Islet precursor cell (in vitro differentiated cells): Measurements from ENCODE around the gene SRSF3.
A peak's percentile ranks its signal among the peaks of the same experiment; 100 is the strongest.
"Not testable (repeated sequence)": the region's sequence is repeated elsewhere in the genome, so short reads cannot be mapped to it uniquely, and the experiment has no call there.

Experiments
- DNase-seq: peaks from one replicate; pipeline ENCODE4 v3.0.0-alpha.2; 2018

SRSF3 gene

DNA sequence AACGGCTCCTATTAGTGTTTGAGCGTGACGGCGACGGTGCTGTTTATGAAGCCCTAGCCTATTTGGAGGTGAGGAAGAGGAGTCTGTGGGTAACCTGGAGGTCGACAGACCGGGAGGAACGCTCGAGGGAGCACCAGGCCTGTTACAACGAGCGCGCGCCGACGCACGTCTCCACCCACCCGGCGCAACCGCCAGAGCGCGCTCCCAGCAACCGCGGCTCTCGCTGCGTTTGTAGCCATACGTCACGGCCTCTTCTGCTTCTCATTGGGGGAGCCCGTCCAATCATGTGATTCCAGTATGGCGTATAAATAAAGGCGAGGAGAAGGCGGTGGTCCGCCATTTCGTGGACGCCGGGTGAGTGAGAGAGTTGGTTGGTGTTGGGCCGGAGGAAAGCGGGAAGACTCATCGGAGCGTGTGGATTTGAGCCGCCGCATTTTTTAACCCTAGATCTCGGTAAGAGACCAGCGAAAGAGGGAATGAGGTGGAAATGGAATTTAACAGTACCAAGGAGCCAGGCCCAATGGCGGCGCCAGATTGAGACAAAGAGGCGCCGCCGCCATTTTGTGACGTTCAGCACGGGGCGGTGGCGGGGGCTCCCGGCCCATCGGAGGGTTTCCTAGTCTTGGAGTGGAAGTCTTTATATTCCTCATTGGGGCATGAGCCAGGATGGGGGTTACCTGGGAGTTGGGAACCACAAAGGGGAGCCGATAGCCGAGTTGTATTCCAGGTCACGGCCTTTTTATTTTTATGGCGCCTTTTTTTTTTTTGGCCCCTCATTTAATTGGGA, at the start of gene SRSF3:
SRSF3 (plus strand) TSS at position 334 of the 787 bp plus-strand sequence. CDS start 2,401 bp downstream, outside the sequence.
- peak; percentile 99 for DNase-seq

DNA sequence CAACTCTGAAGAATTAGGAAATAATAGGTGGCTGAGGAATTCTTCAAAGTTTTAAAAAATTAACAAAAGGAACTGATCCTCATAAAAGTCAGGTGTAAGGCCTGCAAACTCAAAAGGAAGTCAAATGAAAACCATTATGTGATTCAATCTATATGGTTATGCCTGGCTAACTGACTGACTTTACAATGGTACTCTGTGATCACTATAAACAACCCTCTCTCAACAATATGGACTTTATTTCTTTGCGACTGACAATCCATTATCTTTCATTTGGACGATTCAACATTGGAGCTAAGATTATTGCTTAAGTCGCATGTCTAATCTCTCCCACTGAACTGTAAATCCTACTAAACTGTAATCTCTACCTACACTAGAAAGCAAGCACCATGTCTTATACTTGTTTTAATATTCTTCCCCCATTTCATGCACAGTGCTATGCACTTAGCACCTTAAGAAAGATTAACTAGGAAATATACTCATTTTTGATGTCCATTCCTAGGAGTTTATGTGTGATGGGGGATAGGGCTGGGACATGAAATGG, 48.3 kb upstream of the SRSF3 start:
- no peak for DNase-seq

DNA sequence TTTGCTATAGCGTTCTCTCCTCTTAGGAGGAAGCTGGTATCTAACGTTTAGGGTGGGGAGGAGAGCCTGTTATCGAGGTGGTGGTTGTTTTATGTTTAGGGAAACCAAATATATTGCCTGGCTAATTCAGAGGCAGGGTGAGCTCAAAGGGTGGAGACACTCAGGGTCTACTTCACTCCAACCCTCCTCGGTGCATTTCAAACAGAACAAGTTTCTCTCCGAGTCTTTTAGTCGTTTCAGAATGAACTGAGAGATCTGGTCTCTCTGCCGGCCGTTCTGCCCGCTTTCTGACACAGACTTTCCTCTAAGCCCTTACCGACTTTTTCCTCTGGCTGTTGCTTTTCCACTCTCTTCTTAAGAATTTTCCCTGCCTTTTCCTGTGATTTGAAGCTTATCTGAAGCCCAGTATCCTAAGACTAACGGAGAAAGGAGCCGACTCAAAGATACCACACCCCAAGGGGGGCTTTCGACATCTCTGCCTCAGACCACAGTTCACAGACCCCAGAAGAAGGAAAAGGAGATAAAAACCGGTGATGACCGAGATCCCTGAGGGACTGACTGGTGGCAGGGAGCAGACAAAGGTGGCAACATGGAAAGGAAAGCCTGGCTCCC, 47.7 kb upstream of the SRSF3 start:
- peak; percentile 55 for DNase-seq

DNA sequence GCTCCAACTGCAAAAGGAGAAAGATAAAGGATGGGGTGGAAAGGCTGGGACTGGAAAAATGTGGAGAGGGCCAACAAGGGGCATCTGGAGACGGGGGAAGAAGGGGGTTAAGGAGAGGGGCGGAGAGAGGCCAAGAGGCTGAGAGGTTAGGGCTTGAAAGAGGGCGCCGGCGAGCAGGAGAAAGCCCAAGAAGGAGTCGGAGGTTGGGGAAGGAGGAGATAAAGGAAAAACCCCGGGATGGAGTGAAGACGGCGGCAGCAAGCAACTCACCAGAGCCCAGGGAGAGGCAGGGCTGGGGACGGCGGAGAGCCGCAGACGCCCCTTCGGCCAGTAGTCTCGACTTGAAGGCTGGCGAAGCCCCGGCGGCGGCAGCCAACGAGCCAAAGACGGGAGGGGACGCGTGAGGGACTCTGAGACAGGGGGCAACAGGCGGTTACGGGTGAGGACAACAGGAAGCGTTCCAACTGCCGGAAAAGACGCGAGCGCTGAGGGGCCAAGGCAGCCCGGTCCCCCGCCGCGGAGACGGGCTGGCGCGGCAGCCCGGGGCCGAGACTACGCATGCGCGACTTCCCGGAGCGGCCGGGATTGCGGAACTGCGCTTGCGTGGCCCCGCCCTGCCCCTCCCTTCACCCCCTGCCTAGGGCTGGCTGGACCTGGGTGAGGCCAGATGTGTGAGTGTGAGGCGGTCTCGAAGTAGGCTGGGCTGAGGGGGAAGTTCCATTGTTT, 47.1 kb upstream of the SRSF3 start, which contains the start of gene STK38:
STK38 (minus strand) TSS at position 560 of the 726 bp plus-strand sequence. CDS start 7,277 bp downstream, outside the sequence.
- peak; percentile 96 for DNase-seq

DNA sequence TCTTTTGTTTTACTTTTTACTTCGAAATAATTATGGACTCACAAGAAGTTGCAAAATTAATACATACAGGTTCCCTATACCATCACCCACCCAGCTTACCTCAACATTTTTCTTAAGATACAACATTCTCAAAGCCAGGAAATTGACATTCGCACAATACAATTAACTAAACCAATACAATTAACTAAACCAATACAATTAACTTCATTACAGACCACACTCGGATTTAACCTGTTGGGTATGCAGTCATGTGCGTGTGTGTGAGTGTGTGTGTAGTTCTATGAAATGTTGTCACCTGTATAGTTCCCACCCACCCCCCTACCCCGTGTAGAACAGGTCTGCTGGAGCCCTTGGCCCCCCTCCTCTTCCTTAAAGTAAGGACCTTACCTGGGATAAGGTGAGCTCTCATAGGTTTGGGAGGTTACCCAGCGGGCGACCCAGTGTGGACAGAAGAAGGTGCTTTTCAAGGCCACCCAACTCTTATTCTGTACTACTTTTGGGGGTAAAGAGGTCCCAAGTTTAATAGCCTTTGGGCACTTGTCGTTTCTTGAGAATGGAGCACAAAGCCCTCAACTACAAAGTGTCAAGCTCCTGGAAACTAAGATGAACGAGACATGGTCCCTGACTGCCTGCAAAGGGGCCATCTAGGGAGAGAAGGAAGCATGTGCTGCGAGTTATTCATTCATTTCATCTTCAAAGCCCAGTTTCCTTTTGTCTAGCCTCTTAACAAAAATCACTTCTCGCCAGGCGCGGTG, 46.3 kb upstream of the SRSF3 start:
- no peak for DNase-seq

DNA sequence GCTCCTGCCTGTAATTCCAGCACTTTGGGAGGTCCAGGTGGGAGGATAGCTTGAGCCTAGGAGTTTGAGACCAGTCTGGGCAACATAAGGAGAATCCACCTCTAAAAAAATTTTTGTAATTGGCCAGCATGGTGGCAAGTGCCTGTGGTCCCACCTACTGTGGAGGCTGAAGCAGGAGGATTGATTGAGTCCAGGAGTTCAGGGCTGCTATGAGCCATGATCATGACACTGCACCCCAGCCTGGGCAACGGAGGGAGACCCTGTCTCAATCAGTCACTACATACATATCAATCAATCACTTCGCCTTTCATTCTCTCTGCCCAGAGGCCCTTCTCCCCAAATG, 45.8 kb upstream of the SRSF3 start:
- no peak for DNase-seq

DNA sequence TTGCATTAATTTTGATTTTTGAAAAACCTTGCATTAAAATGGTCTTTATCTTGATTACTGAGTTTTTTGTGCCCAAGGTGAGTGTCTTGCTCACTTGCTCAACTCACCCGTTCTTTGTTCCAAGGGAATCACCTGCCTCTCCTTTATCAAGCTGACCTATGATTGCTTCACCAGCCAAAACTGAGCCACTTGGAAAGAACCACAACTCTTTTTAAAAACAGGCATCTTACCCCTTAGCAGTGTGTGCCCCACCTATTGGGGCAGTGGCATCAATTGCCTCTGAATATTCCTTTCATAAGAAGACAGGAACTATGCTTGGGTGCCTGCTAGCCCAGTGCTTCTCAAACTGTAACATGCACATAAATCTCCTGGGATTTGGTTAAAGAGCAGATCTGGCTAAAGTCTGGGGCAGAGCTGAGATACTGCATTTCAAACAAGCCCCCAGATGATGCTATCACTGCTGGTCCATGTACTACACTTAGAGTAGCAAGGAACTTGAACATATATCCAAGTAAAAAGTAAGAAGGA, 43.6 kb upstream of the SRSF3 start:
- peak; percentile 45 for DNase-seq

DNA sequence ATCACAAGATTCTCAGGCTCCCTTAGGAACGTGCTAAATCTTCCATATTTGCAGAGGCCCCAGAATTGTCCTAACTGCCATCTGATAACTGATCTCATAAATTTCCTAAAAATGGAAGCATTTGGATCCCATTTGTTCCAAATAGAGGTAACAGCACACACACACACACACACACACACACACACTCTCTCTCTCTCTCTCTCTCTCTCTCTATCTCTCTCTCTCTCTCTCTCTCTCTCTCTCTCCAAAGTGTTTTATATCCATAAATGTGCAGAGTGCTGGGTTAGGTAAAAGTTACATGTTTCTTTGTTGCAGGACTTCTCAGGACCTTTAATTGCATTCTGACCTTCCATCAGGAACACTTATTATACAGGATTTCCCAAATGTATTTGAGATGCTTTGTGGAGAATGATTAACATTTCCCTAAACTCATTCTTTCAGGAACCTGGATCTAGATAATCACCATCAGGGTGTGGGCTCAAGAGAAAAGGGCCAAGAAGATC, 38.4 kb upstream of the SRSF3 start:
- DNase-seq: peak; percentile 5

DNA sequence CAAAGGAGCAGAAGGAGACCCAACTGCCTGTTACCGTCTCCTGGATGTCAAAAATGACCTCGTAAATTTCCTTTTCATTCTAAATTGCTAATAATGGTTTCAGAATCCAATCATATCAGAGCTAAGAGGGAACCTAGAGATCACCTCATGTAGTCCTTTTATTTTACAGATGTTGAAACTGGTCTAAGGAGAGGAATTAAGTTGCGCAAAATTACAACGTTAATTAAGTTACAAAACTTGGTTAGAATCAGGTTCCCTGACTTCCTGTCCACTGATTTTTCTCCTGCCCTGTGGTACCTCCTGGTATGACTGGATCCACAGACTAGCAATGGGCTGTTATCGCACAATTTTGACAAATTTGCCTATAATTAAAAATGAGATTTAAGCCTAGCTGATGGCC, 37.9 kb upstream of the SRSF3 start:
- DNase-seq: peak; percentile 14

DNA sequence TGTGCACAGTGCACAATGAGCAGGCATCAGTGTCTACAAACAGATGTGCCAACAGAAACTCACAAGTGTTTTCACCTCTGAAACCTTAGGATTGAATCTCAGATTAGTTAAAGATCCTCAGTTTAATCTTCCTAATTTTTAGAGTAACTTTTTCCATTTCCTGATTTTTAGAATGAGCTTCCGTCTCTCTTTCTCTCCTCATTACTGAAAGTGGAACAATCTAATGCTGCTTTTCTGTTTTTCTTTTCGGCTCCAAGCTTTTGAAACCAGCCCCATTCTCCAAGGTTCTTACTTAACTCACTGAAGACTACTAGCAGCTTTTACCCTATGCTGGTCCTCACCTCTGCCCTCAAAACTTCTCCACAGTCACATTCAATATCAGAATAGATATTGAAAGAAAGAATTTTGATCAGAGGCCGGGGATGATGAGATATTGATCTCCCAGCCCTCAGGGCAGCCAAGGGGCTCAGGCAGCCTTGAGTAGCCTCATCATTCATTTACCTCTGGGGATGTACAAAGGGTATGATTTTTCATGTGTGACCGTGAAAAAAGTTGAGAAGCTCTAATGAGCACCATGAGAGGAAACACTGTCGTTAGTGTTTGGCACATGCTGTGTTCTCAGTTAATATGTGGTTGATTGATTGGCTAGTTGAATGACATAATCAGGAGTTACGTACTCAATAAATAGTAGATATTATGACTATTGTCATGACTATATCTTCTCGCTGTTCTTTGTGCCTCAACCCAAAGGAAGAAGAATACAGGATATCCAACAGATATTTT, 35.0 kb upstream of the SRSF3 start:
- DNase-seq: no peak

DNA sequence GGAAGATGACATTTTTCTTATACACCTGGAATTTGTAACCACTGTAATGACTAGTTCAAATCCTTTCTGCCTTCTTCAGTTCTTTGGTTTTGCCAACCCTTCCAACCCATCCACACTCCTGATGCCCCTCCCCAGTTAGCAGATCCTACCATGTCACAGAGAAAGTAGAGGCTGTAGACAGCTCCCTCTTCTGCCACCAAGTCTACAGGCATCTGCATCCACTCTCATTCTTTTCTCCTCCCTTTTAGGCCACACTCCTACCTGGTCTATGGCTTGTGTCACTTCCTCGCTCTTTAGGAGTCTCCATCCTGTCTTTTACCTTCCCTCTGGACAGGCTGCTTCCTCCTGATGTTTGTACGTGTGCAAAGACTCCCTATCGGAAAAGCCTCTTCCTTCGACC, 33.3 kb upstream of the SRSF3 start:
- no peak for DNase-seq

DNA sequence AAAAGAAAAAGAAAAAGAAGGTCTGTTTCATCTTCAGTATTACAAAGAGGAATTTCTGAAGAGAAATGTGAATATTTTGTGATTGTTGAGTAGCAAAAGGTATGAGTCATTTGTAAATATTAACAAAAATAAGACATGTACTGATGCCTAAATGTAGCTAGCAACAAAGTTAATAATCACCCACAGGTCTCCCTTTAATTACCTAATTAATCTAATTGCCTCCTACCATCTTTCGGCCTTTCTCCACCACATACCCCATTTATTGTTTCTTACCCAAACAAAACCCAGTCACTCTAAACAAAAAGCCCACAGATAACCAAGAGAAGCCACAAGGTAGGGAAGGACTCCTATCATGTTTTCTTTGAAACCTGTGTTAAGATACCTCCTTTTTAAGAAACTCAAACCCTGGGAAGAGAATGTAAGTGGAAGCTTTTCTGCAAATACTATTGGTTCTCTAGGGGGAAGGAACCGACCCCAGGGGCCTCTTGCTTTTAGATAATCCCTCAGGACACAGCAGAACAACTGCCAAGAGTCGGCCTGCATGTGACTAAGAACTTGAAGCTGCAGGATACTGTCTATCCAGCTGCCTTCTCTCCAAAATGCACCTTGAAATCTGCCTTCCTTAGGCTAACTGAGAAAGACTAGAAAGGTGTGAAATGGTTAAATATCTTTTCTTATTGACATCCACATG, 30.8 kb upstream of the SRSF3 start:
- DNase-seq: no peak

DNA sequence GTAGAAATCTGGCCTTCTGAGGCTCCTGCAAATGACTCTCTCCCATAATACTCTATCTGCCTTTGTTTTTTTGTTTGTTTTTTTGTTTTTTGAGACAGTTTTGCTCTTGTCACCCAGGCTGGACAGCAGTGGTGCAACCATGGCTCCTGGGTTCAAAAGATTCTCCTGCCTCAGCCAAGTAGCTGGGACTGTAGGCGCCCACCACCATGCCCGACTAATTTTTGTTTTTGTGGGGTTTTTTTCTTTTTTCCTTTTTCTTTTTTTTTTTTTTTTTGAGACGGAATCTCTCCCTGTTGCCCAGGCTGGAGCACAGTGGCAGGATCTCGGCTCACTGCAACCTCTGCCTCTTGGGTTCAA, 30.3 kb upstream of the SRSF3 start:
- DNase-seq: no peak

DNA sequence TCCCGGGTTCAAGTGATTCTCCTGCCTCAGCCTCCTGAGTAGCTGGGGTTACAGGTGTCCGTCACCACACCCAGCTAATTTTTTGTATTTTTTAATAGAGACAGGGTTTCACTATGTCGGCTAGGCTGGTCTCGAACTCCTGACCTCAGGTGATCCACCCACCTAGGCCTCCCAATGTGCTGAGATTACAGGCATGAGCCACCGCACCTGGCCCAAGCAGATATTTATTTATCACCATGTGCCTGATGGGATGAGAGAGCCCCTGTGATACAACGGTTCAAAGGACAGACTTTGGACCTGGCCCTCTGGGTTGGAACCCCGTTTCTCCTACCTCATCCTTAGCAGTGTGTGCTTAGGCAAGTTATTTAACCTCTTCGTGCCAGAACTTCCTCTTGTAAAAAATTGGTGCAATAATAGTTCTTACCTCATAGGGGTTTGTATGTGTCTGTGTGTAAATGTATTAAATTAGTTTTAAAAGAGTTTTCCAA, 27.7 kb upstream of the SRSF3 start:
- no peak for DNase-seq

DNA sequence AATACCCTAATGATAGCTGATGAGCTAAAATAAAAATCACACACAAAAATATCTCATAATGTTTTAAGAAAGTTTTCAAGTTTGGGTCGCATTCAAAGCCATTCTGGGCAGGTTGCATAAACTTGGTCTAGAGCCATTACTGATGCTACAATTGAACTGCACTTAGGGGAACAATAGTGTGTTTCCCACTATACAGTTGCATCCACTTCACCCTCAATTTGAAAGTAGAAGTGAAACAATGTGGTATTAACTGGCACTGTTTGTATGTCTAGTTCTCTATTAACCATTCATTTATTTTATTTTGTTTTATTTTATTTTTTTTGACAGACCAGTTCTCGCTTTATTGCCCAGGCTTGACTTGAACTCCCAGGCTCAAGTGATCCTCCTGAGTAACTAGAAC, 23.9 kb upstream of the SRSF3 start:
- no peak for DNase-seq

DNA sequence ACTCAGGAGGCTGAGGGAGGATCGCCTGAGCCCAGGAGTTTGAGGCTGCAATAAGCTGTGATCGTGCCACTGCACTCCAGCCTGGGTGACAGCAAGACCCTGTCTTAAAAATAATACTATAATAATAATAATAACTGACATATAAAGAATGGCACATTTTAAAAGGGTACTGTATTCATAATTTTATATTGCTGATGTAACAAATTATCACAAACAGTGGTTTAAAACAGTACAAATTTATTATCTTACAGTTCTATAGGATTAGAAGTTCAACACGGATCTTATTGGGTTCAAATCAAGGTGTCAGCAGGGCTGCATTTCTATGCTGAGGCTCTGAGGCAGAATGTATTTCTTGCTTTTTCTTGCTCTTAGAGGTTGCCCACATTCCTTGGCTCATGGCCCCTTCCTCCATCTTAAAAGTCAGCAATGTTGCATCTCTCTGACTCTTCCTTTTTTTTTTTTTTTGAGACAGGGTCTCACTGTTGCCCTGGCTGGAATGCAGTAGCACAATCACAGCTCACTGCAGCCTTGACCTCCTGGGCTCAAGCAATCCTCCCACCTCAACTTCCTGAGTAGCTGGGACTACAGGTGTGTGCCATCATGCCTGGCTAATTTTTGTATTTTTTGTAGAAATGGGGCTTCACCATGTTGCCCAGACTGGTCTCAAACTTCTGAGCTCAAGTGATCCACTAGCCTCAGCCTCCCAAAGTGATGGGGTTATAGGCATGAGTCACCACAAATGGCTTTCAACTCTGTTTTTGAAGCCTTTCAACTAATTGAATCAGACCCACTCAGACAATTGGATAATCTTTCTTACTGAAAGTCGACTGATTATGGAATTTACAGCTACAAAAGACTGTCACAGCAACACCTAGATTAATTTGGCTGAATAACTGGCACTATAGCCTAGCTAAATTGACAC, 22.8 kb upstream of the SRSF3 start:
- DNase-seq: no peak

DNA sequence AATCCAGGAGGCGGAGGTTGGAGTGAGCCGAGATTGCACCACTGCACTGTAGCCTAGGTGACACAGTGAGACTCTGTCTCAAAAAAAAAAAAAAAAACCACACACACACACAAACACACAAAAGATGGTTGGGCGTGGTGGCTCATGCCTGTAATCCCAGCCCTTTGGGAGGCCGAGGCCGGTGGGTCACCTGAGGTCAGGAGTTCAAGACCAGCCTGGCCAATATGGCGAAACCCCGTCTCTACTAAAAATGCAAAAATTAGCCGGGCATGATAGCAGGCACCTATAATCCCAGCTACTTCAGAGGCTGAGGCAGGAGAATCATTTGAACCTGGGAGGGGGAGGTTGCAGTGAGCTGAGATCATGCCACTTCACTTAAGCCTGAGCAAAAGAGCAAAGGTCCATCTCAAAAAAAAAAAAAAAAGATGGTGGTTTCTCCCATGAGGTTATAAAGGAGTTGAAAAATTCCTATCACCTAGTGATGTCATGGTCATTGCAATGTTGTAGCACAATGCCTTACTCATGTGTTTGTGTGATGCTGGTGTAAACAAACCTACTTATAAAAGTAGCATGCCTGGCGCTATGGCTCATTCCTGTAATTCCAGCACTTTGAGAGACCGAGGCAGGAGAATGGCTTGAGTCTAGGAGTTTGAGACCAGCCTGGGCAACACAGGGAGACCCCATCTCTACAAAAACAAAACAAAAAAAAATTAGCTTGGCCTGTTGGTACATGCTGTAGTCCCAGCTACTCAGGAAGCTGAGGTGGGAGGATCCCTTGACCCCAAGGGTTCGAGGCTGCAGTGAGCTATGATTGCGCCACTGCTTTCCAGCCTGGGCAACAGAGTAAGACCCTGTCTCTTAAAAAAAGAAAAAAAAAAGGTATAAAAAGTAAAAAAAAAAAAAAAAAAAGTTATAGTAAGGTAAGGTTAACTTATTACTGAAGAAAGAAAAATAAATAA, 21.5 kb upstream of the SRSF3 start:
- not testable (repeated sequence) for DNase-seq

DNA sequence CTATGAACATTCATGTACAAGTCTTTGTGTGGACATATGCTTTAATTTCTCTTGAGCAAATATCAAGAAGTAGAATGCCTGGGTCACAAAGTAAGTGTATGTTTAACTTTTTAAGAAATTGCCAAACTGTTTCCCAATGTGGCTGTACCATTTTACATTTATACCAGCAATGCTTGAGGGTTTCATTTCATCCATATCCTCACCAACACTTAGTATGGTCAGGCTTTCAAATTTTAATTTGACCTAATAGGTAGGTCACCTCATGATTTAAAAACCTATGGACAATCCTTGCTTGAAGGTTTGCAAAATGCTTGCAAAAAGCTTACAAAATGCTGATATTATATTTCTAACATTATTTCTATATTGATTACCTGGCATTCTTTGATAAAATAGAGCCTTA, 19.5 kb upstream of the SRSF3 start:
- DNase-seq: no peak
